Placental pericyte (primary cell): ENCODE results near the gene SLC25A36. TPM values are rescaled to one million over a fixed set of nuclear protein-coding genes. Genes with fewer than 3 reads are reported as not detected.

ENCODE experiments used
- total RNA-seq: library from RNA; depleted of rRNA; stranded (reverse); fragments of >200 nt; gene quantifications from 2 replicates; pipeline ENCODE4 v1.2.3, GENCODE V29; 2012

The SLC25A36 gene, protein sequence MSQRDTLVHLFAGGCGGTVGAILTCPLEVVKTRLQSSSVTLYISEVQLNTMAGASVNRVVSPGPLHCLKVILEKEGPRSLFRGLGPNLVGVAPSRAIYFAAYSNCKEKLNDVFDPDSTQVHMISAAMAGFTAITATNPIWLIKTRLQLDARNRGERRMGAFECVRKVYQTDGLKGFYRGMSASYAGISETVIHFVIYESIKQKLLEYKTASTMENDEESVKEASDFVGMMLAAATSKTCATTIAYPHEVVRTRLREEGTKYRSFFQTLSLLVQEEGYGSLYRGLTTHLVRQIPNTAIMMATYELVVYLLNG
- 49.2 and 63.0 TPM in 2 replicates for total RNA-seq

DNA sequence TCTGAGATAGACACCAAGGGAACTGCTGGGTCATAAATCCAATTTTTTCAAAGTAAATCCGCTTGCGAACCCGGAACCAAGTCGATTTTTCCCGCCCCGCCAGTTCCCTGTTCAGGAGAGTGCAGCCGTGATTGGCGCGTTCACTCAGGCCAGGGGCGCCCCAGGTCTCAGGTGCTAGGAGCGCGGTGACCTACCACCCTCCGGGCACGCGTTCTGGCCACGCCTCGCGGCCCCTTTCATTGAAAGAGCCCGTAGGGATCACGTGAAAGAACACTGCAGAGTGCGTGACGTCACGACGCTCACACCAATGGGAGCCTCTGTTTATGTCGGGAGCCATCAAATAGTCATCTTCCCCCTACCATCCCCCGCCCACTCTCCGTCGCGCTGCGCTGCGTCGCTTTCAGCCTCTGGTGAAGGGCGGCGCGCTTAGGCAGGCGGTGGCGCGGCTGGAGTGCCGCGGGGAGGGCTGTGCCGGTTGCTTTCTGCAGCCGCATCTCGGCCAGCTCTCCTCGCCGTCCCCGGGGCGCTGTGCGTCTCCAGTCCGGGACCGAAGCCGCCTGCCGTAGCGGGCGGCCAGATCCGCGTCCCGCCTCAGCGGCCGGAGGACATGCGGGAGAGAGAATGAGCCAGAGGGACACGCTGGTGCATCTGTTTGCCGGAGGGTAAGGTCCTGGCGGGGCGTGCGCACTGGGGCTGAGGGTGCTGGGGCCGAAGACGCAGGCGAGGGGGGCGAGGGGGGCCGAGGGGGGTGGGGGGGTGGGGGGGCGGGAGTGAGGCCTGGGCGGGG is at the start of gene SLC25A36:
Gene SLC25A36 (plus strand): TSS at position 403 of the 787 bp plus-strand sequence. CDS start 219 bp downstream, at position 622.

Other genes starting within 250 kb of the SLC25A36 start
- not detected in 2 replicates for gene SPSB4, start 109.5 kb downstream of the SLC25A36 start, total RNA-seq